PC-9 (cell line): Measurements from ENCODE around the gene PDF. TPM values are rescaled to one million over a fixed set of nuclear protein-coding genes. Genes with fewer than 3 reads are reported as not detected.
A peak's percentile ranks its signal among the peaks of the same experiment; 100 is the strongest.

Experiments used
- BruUV-seq: library from RNA; stranded (reverse); fragments of 400-500 nt; replicated peaks from 2 replicates; lab custom pipeline; 2021; lab: Mats Ljungman, UMichigan
- CTCF ChIA-PET: fragments of 300-600 bp; sonication (Branson Sonifier 250); formaldehyde crosslinking; loops from one replicate; lab custom pipeline; 2022; ENCODE audit warnings: antibody characterized with exemption; lab: Charles Lee
- POLR2A ChIA-PET: fragments of 300-600 bp; sonication (Branson Sonifier 250); formaldehyde crosslinking; loops from one replicate; lab custom pipeline; 2022; ENCODE audit warnings: antibody characterized with exemption; ENCODE audit not compliant: unreplicated experiment; lab: Charles Lee
- DNase-seq, 2 experiments: peaks; one replicate each; pipeline versions ENCODE4 v3.0.0 to v3.0.0-alpha.2; 2015 to 2022; ENCODE audit warnings: mixed read lengths in 1 of 2
- H2AFZ ChIP-seq: fragments of 200-600 bp; sonication (generic); 2 replicates; pipeline ENCODE4 v1.8.1; 2017; ENCODE audit warnings: antibody characterized with exemption
- H3F3A ChIP-seq: fragments of 200-600 bp; sonication (generic); 2 replicates; pipeline ENCODE4 v1.8.1; 2017; ENCODE audit warnings: antibody characterized with exemption, mild to moderate bottlenecking, low read depth; ENCODE audit not compliant: insufficient read depth
- H3K27ac ChIP-seq: fragments of 200-600 bp; sonication (generic); 2 replicates; pipeline ENCODE4 v1.6.1; 2016; ENCODE audit warnings: mixed run types
- H3K27me3 ChIP-seq: fragments of 200-600 bp; sonication (generic); 2 replicates; pipeline ENCODE4 v1.6.1; 2016; ENCODE audit warnings: low read depth, mixed run types; ENCODE audit not compliant: insufficient read depth
- H3K36me3 ChIP-seq: fragments of 200-600 bp; sonication (generic); 2 replicates; pipeline ENCODE4 v1.6.1; 2016; ENCODE audit warnings: low read depth, mixed run types
- H3K4me1 ChIP-seq: fragments of 200-600 bp; sonication (generic); replicated peaks from 2 replicates; pipeline ENCODE4 v1.6.1; 2016; ENCODE audit warnings: mixed run types; ENCODE audit not compliant: insufficient read depth
- H3K4me2 ChIP-seq: fragments of 200-600 bp; sonication (generic); 2 replicates; pipeline ENCODE4 v1.6.1; 2017; ENCODE audit warnings: mixed run types
- H3K4me3 ChIP-seq: fragments of 200-600 bp; sonication (generic); 2 replicates; pipeline ENCODE4 v1.6.1; 2016; ENCODE audit warnings: mixed run types
- H3K79me2 ChIP-seq: fragments of 200-600 bp; sonication (generic); 2 replicates; pipeline ENCODE4 v1.6.1; 2017; ENCODE audit warnings: low read depth, mixed run types
- H3K9me2 ChIP-seq: fragments of 200-600 bp; sonication (generic); 2 replicates; pipeline ENCODE4 v1.8.1; 2017; ENCODE audit warnings: mild to moderate bottlenecking; ENCODE audit not compliant: insufficient read depth
- H3K9me3 ChIP-seq: fragments of 200-600 bp; sonication (generic); 2 replicates; pipeline ENCODE4 v1.8.1; 2016; ENCODE audit warnings: low read depth; ENCODE audit not compliant: insufficient read depth
- H4K20me1 ChIP-seq: fragments of 200-600 bp; sonication (generic); 2 replicates; pipeline ENCODE4 v1.8.1; 2017; ENCODE audit not compliant: insufficient read depth
- CTCF ChIP-seq: fragments of 200-600 bp; sonication (generic); conservative IDR thresholded peaks from 2 replicates; pipeline ENCODE4 v1.6.1; 2017; ENCODE audit warnings: mixed run types, antibody characterized with exemption, mild to moderate bottlenecking, moderate library complexity
- EZH2 ChIP-seq: fragments of 200-600 bp; sonication (generic); IDR thresholded peaks from 2 replicates; pipeline ENCODE4 v1.8.0; 2017; ENCODE audit warnings: antibody characterized with exemption, low read depth
- intact Hi-C: fragments of 100-400 bp; cut with micrococcal nuclease; formaldehyde crosslinking; loops from one replicate; pipeline ENCODE4 v1.10.0; 2022; ENCODE audit not compliant: unreplicated experiment
- total RNA-seq: library from RNA; stranded (reverse); gene quantifications from 2 replicates; pipeline ENCODE4 v1.2.3, GENCODE V29; 2021

PDF gene
- total RNA-seq, 1 experiment from 2014 or later: 16.7 TPM

- Histone ChIP-seq H3K79me2 (peaks cover 54% of the 10 kb centered on the region), H2AFZ (peak overlapping the region; percentile 65; the same call in 1 of the 2 replicates), H3K4me3 (peak overlapping the region; percentile 87), H3K9me2 (no peaks in the 10 kb centered on the region), H3K4me2 (peak overlapping the region; percentile 98), H3K9me3 (no peaks in the 10 kb centered on the region), H3K4me1 (peaks cover 44% of the 10 kb centered on the region), H3K27me3 (no peaks in the 10 kb centered on the region), H3K36me3 (peaks cover 29% of the 10 kb centered on the region), H3K27ac (peak overlapping the region; percentile 64; the same call in 1 of the 2 replicates), H3F3A (peaks cover 29% of the 10 kb centered on the region; the same call in 1 of the 2 replicates), H4K20me1 (peaks cover 49% of the 10 kb centered on the region)
- BruUV-seq: TSS peak; percentile 21
- intact Hi-C loops: loop anchor here (1.0 to 10.0 kb wide), 2 partner anchors 10 to 435 kb away; partner anchors contain the start of genes COG8, NIP7 and WWP2
- DNase-seq: no peak
- ChIA-PET CTCF (interaction anchor here (0.6 kb wide), 1 partner anchor 24 kb away, joined by 4 read pairs; no protein-coding TSS in a partner anchor), POLR2A (interaction anchor here (0.6 to 0.7 kb wide), 2 partner anchors 9 to 1150 kb away, joined by 4 to 6 read pairs; no protein-coding TSS in a partner anchor)
- TF ChIP-seq EZH2 (no peak), CTCF (no peak)
Measured at GRCh38 chr16:69329369-69330285, 761 bp downstream of the PDF start.

- intact Hi-C loops: no loop called here
Measured at GRCh38 chr16:69328854-69329316, 1.5 kb downstream of the PDF start.

More at GRCh38 chr16:69328854-69329316, 1.5 kb downstream of the PDF start:
- Histone ChIP-seq H2AFZ (no peak overlapping the region), H3F3A (peaks cover 31% of the 10 kb centered on the region; the same call in 1 of the 2 replicates), H3K9me2 (no peaks in the 10 kb centered on the region), H3K27me3 (no peaks in the 10 kb centered on the region), H3K9me3 (no peaks in the 10 kb centered on the region), H4K20me1 (peaks cover 57% of the 10 kb centered on the region), H3K27ac (no peak overlapping the region), H3K79me2 (peaks cover 60% of the 10 kb centered on the region), H3K4me2 (peak overlapping the region; percentile 98), H3K4me3 (peak overlapping the region; percentile 87), H3K36me3 (peaks cover 23% of the 10 kb centered on the region), H3K4me1 (peaks cover 44% of the 10 kb centered on the region)
- TF ChIP-seq CTCF (no peak), EZH2 (no peak)
- POLR2A ChIA-PET: interaction anchor here (0.7 kb wide), 1 partner anchor 1150 kb away, joined by 6 read pairs; no protein-coding TSS in a partner anchor
- no TSS peak for BruUV-seq
- peak in 1 of 2 experiments; percentile 49 for DNase-seq
- CTCF ChIA-PET: no interaction called here
